ENCODE data around the gene ARID1B.

Gene ARID1B

GRCh38 chr6:157106487-157106886 lies 329.3 kb downstream of the ARID1B start:
- Histone ChIP-seq H3K4me2 (ENCODE audit: low read depth, low read length) (no peak overlapping the region), H3K9me3 (replicated peaks; ENCODE audit: insufficient read depth, low read length) (no peaks in the 10 kb centered on the region), H3F3A (ENCODE audit: insufficient read depth, low read length) (no peaks in the 10 kb centered on the region), H3K79me2 (ENCODE audit: low read length) (no peaks in the 10 kb centered on the region), H3K4me3 (ENCODE audit: low read length) (no peak overlapping the region), H3K4me1 (ENCODE audit: low read length) (no peaks in the 10 kb centered on the region), H3K9ac (ENCODE audit: low read length) (no peak overlapping the region), H2AFZ (ENCODE audit: low read length) (no peak overlapping the region), H3K27ac (ENCODE audit: low read length) (no peak overlapping the region), H3K27me3 (replicated peaks; ENCODE audit: insufficient read depth, low read length) (no peaks in the 10 kb centered on the region), H3K9me2 (replicated peaks; ENCODE audit: insufficient read depth, low read length) (no peaks in the 10 kb centered on the region), H3K36me3 (replicated peaks; ENCODE audit: insufficient read depth, low read length) (no peaks in the 10 kb centered on the region), H4K20me1 (ENCODE audit: insufficient read depth, low read length) (no peaks in the 10 kb centered on the region)
- TF ChIP-seq CTCF (IDR thresholded peaks at IDR 0.05; ENCODE audit: low read length), result no peak
- TF ChIP-seq EZH2phosphoT487 (IDR thresholded peaks at IDR 0.05; ENCODE audit: low read length), result no peak
- no peak for TF ChIP-seq EZH2 (optimal IDR thresholded peaks at IDR 0.05; ENCODE audit: low read depth, low read length)
- DNase-seq, result no peak

- no peak overlapping the region for H3K4me2 ChIP-seq (ENCODE audit: low read depth, low read length)
- no peaks in the 10 kb centered on the region for H3K9me3 ChIP-seq (replicated peaks; ENCODE audit: insufficient read depth, low read length)
- no peaks in the 10 kb centered on the region for H3K4me1 ChIP-seq (ENCODE audit: low read length)
- no peaks in the 10 kb centered on the region for H4K20me1 ChIP-seq (ENCODE audit: insufficient read depth, low read length)
- H3F3A ChIP-seq (ENCODE audit: insufficient read depth, low read length), result no peaks in the 10 kb centered on the region
- no peaks in the 10 kb centered on the region for H3K9me2 ChIP-seq (replicated peaks; ENCODE audit: insufficient read depth, low read length)
- H3K4me3 ChIP-seq (ENCODE audit: low read length), result no peak overlapping the region
- no peaks in the 10 kb centered on the region for H3K79me2 ChIP-seq (ENCODE audit: low read length)
- H2AFZ ChIP-seq (ENCODE audit: low read length), result no peak overlapping the region
- no peak for DNase-seq
- H3K9ac ChIP-seq (ENCODE audit: low read length), result no peak overlapping the region
- H3K36me3 ChIP-seq (replicated peaks; ENCODE audit: insufficient read depth, low read length), result no peaks in the 10 kb centered on the region
- no peak overlapping the region for H3K27ac ChIP-seq (ENCODE audit: low read length)
- no peaks in the 10 kb centered on the region for H3K27me3 ChIP-seq (replicated peaks; ENCODE audit: insufficient read depth, low read length)
- TF ChIP-seq CTCF (IDR thresholded peaks at IDR 0.05; ENCODE audit: low read length), result no peak
- no peak for TF ChIP-seq EZH2 (optimal IDR thresholded peaks at IDR 0.05; ENCODE audit: low read depth, low read length)
- TF ChIP-seq EZH2phosphoT487 (IDR thresholded peaks at IDR 0.05; ENCODE audit: low read length), result no peak
Observed at GRCh38 chr6:157107571-157107914, 330.4 kb downstream of the ARID1B start.

GRCh38 chr6:157107915-157108651 lies 330.9 kb downstream of the ARID1B start:
- Histone ChIP-seq H3K9ac (ENCODE audit: low read length) (no peak overlapping the region), H3K27ac (ENCODE audit: low read length) (no peak overlapping the region), H4K20me1 (ENCODE audit: insufficient read depth, low read length) (no peaks in the 10 kb centered on the region), H3K9me2 (replicated peaks; ENCODE audit: insufficient read depth, low read length) (no peaks in the 10 kb centered on the region), H3F3A (ENCODE audit: insufficient read depth, low read length) (no peaks in the 10 kb centered on the region), H3K79me2 (ENCODE audit: low read length) (no peaks in the 10 kb centered on the region), H3K4me2 (ENCODE audit: low read depth, low read length) (no peak overlapping the region), H2AFZ (ENCODE audit: low read length) (no peak overlapping the region), H3K4me3 (ENCODE audit: low read length) (no peak overlapping the region), H3K9me3 (replicated peaks; ENCODE audit: insufficient read depth, low read length) (no peaks in the 10 kb centered on the region), H3K4me1 (ENCODE audit: low read length) (no peaks in the 10 kb centered on the region), H3K36me3 (replicated peaks; ENCODE audit: insufficient read depth, low read length) (no peaks in the 10 kb centered on the region), H3K27me3 (replicated peaks; ENCODE audit: insufficient read depth, low read length) (no peaks in the 10 kb centered on the region)
- no peak for TF ChIP-seq EZH2phosphoT487 (IDR thresholded peaks at IDR 0.05; ENCODE audit: low read length)
- TF ChIP-seq CTCF (IDR thresholded peaks at IDR 0.05; ENCODE audit: low read length), result no peak
- no peak for TF ChIP-seq EZH2 (optimal IDR thresholded peaks at IDR 0.05; ENCODE audit: low read depth, low read length)
- DNase-seq, result no peak

Data from MM.1S (cell line).